Measurements from ENCODE around the gene PARD3B. TPM values are rescaled to one million over a fixed set of nuclear protein-coding genes. Genes with fewer than 3 reads are reported as not detected.

Gene PARD3B
- total and polyA plus RNA-seq, 2 donors from 2014 or later: 5.3 to 29.6 TPM

DNA sequence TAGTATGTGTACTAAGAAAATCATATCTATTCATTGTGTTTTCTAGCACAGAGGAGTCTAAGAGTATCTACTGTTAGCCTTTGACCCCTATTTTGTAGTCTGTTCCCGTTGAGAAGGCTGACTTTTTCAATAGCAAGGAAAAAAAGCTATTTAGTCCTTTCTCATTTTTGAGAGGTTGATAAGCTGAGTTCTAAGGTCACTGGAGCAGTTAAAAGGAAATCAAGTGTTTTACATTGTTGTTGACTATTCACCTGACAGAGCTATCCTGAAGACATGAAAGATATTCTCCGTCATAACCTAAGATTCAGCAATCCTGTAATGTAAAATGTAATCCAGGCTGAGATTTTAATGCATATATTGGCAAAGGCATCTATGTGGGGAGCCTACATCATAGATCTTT, 856.7 kb downstream of the PARD3B start:
- no peak overlapping the region for H3K4me3 ChIP-seq (ENCODE audit: low read length in 3 of 3)
- FAIRE-seq (no peak), DNase-seq (no peak)
- intact Hi-C loops (cut with DNase I): no loop called here
- no peaks in the 10 kb centered on the region for H3K9me3 ChIP-seq (ENCODE audit: control insufficient read depth in 2 of 3, insufficient read depth in 1 of 3, low read length in 3 of 3)
- H3K9ac ChIP-seq (ENCODE audit: low read length in 3 of 3): no peak overlapping the region
- H3K27me3 ChIP-seq (ENCODE audit: control insufficient read depth, insufficient read depth, low read length): no peaks in the 10 kb centered on the region
- H3K27ac ChIP-seq (ENCODE audit: low read depth in 2 of 2, low read length in 2 of 2): no peak overlapping the region
- H3K36me3 ChIP-seq (ENCODE audit: control insufficient read depth in 2 of 3, insufficient read depth in 3 of 3, low read length in 3 of 3): no peaks in the 10 kb centered on the region
- TF ChIP-seq, protein P1, sequence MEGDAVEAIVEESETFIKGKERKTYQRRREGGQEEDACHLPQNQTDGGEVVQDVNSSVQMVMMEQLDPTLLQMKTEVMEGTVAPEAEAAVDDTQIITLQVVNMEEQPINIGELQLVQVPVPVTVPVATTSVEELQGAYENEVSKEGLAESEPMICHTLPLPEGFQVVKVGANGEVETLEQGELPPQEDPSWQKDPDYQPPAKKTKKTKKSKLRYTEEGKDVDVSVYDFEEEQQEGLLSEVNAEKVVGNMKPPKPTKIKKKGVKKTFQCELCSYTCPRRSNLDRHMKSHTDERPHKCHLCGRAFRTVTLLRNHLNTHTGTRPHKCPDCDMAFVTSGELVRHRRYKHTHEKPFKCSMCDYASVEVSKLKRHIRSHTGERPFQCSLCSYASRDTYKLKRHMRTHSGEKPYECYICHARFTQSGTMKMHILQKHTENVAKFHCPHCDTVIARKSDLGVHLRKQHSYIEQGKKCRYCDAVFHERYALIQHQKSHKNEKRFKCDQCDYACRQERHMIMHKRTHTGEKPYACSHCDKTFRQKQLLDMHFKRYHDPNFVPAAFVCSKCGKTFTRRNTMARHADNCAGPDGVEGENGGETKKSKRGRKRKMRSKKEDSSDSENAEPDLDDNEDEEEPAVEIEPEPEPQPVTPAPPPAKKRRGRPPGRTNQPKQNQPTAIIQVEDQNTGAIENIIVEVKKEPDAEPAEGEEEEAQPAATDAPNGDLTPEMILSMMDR (IDR thresholded peaks at IDR 0.05; ENCODE audit: borderline replicate concordance, extremely low read depth, insufficient read depth): no peak
- no peaks in the 10 kb centered on the region for H3K4me1 ChIP-seq (ENCODE audit: control insufficient read depth in 2 of 3, insufficient read depth in 2 of 3, low read depth in 1 of 3, low read length in 3 of 3)

DNA sequence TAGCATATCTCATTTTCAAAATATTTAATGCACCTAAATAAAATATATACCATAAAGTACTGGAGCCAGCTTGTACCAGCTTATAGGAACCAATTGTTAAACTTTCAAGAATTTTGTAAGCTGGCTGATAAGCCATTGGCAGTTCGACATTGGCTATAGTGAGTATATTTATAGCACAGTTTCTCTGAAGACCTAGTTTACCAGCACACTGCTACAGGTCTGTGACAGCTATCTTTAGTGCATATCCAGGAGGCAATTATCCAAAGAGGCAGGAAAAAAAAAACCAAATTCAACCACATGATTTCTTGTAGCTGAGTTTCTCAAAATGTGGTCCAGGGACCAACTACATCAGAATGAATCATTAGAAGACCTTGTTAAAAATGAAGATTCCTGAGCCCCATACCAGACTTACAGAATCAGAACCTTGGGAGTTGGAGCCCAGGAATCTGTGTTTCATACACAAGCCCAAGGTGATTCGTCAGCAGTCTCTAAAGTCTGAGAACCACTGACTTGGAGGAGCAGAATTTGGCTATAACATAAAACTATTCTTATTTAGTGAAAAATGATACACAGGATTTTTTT, 858.1 kb downstream of the PARD3B start:
- intact Hi-C loops (cut with DNase I): no loop called here
- Histone ChIP-seq H3K4me3 (ENCODE audit: low read length in 3 of 3) (no peak overlapping the region), H3K9ac (ENCODE audit: low read length in 3 of 3) (no peak overlapping the region), H3K27me3 (ENCODE audit: control insufficient read depth, insufficient read depth, low read length) (no peaks in the 10 kb centered on the region), H3K4me1 (ENCODE audit: control insufficient read depth in 2 of 3, insufficient read depth in 2 of 3, low read depth in 1 of 3, low read length in 3 of 3) (no peaks in the 10 kb centered on the region), H3K36me3 (ENCODE audit: control insufficient read depth in 2 of 3, insufficient read depth in 3 of 3, low read length in 3 of 3) (no peaks in the 10 kb centered on the region), H3K27ac (ENCODE audit: low read depth in 2 of 2, low read length in 2 of 2) (no peak overlapping the region), H3K9me3 (ENCODE audit: control insufficient read depth in 2 of 3, insufficient read depth in 1 of 3, low read length in 3 of 3) (no peaks in the 10 kb centered on the region)
- DNase-seq (no peak), FAIRE-seq (no peak)
- TF ChIP-seq, protein P1 (IDR thresholded peaks at IDR 0.05; ENCODE audit: borderline replicate concordance, extremely low read depth, insufficient read depth): no peak

DNA sequence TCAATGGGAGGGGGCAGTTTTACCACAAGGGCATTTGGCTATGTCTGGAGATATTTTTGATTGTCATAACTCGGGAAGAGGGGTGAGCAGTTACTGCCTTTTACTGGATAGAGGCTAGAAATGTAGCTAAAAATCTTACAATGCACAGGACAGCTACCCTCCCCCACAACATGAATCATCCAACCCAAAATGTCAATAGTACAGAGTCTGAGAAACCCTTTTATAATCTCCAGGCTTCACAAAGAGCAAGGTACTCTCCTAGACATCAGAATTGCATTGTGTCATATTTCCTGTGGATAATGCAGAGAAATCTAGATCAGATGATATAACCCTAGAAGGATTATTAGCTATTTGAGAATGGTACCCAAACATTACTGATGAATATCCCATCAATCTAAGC, 859.9 kb downstream of the PARD3B start:
- DNase-seq (no peak), FAIRE-seq (no peak)
- intact Hi-C loops (cut with DNase I): no loop called here
- H3K9me3 ChIP-seq (ENCODE audit: control insufficient read depth in 2 of 3, insufficient read depth in 1 of 3, low read length in 3 of 3): no peaks in the 10 kb centered on the region
- H3K4me1 ChIP-seq (ENCODE audit: control insufficient read depth in 2 of 3, insufficient read depth in 2 of 3, low read depth in 1 of 3, low read length in 3 of 3): no peaks in the 10 kb centered on the region
- no peak overlapping the region for H3K9ac ChIP-seq (ENCODE audit: low read length in 3 of 3)
- TF ChIP-seq, protein P1 (IDR thresholded peaks at IDR 0.05; ENCODE audit: borderline replicate concordance, extremely low read depth, insufficient read depth): no peak
- no peaks in the 10 kb centered on the region for H3K36me3 ChIP-seq (ENCODE audit: control insufficient read depth in 2 of 3, insufficient read depth in 3 of 3, low read length in 3 of 3)
- H3K27ac ChIP-seq (ENCODE audit: low read depth in 2 of 2, low read length in 2 of 2): no peak overlapping the region
- no peaks in the 10 kb centered on the region for H3K27me3 ChIP-seq (ENCODE audit: control insufficient read depth, insufficient read depth, low read length)
- H3K4me3 ChIP-seq (ENCODE audit: low read length in 3 of 3): no peak overlapping the region

DNA sequence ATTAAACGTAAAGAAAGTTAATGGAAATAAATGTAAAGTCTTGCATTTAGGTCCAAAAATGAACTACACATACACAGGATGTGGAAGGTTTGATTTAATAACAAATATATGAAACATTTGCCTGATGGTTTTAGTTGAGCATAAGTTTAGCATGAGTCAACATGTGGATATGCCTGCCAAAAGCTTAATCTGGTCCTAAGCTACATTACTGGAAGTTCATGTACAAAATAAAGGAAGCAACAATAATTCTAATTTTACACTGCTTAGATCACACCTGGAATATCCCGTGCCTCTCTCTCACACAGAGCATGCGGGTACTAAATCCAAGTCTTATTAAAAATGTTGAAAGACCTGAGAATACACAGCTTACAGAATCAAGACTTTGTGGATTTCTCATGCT, 860.5 kb downstream of the PARD3B start:
- H3K9me3 ChIP-seq (ENCODE audit: control insufficient read depth in 2 of 3, insufficient read depth in 1 of 3, low read length in 3 of 3): no peaks in the 10 kb centered on the region
- H3K4me1 ChIP-seq (ENCODE audit: control insufficient read depth in 2 of 3, insufficient read depth in 2 of 3, low read depth in 1 of 3, low read length in 3 of 3): no peaks in the 10 kb centered on the region
- TF ChIP-seq, protein P1 (IDR thresholded peaks at IDR 0.05; ENCODE audit: borderline replicate concordance, extremely low read depth, insufficient read depth): no peak
- no peak for FAIRE-seq
- DNase-seq: no peak
- no peak overlapping the region for H3K9ac ChIP-seq (ENCODE audit: low read length in 3 of 3)
- H3K27ac ChIP-seq (ENCODE audit: low read depth in 2 of 2, low read length in 2 of 2): no peak overlapping the region
- intact Hi-C loops (cut with DNase I): no loop called here
- no peaks in the 10 kb centered on the region for H3K27me3 ChIP-seq (ENCODE audit: control insufficient read depth, insufficient read depth, low read length)
- no peaks in the 10 kb centered on the region for H3K36me3 ChIP-seq (ENCODE audit: control insufficient read depth in 2 of 3, insufficient read depth in 3 of 3, low read length in 3 of 3)
- no peak overlapping the region for H3K4me3 ChIP-seq (ENCODE audit: low read length in 3 of 3)
